ENCODE measurements around the gene DENND1A.

DENND1A gene

GRCh38 chr9:123354806-123355508, 575.0 kb downstream of the DENND1A start:
- no peak for DNase-seq (ENCODE audit: low spot score)

GRCh38 chr9:123353984-123354591, 575.8 kb downstream of the DENND1A start:
- DNase-seq (ENCODE audit: low spot score), result peak; percentile 73

- DNase-seq (ENCODE audit: low spot score), result no peak
Observed at GRCh38 chr9:123353041-123353440, 576.9 kb downstream of the DENND1A start.

- DNase-seq (ENCODE audit: low spot score), result no peak
Observed at GRCh38 chr9:123350590-123351310, 579.2 kb downstream of the DENND1A start.

- DNase-seq (ENCODE audit: low spot score), result peak; percentile 77
Observed at GRCh38 chr9:123349691-123350480, 580.0 kb downstream of the DENND1A start.

GRCh38 chr9:123349033-123349432, 580.9 kb downstream of the DENND1A start:
- DNase-seq (ENCODE audit: low spot score), result no peak

GRCh38 chr9:123348317-123348992, 581.5 kb downstream of the DENND1A start:
- DNase-seq (ENCODE audit: low spot score), result no peak

- no peak for DNase-seq (ENCODE audit: low spot score)
Observed at GRCh38 chr9:123347289-123348060, 582.5 kb downstream of the DENND1A start.

GRCh38 chr9:123346826-123347225, 583.1 kb downstream of the DENND1A start:
- no peak for DNase-seq (ENCODE audit: low spot score)

- DNase-seq (ENCODE audit: low spot score), result no peak
Observed at GRCh38 chr9:123346026-123346425, 583.9 kb downstream of the DENND1A start.

GRCh38 chr9:123345567-123345955, 584.4 kb downstream of the DENND1A start:
- no peak for DNase-seq (ENCODE audit: low spot score)

GRCh38 chr9:123344192-123344949, 585.6 kb downstream of the DENND1A start:
- no peak for DNase-seq (ENCODE audit: low spot score)

- no peak for DNase-seq (ENCODE audit: low spot score)
Observed at GRCh38 chr9:123343443-123344191, 586.3 kb downstream of the DENND1A start.

- DNase-seq (ENCODE audit: low spot score), result no peak
Observed at GRCh38 chr9:123342247-123342646, 587.7 kb downstream of the DENND1A start.

GRCh38 chr9:123341816-123342215, 588.1 kb downstream of the DENND1A start:
- no peak for DNase-seq (ENCODE audit: low spot score)

- DNase-seq (ENCODE audit: low spot score), result no peak
Observed at GRCh38 chr9:123339666-123340510, 590.0 kb downstream of the DENND1A start.

GRCh38 chr9:123338710-123339665, 590.9 kb downstream of the DENND1A start:
- DNase-seq (ENCODE audit: low spot score), result peak; percentile 92
